T-helper 1 cell treated with Interleukin-12 subunit alpha and Interleukin-12 subunit beta and Interleukin-4 antibody, amounts not matched to agents 30 ng/mL and 1 ng/mL, for 36 hours (primary cell): ENCODE data around the gene PLEK. TPM values are rescaled to one million over a fixed set of nuclear protein-coding genes. Genes with fewer than 3 reads are reported as not detected.
"Not testable (repeated sequence)": the region's sequence is repeated elsewhere in the genome, so short reads cannot be mapped to it uniquely, and the experiment has no call there.

Experiments
- intact Hi-C: fragments of 100-400 bp; cut with micrococcal nuclease; formaldehyde crosslinking; loops from one replicate; pipeline ENCODE4 v1.15.1; 2024
- total RNA-seq: library from RNA; stranded (reverse); gene quantifications from 2 replicates; pipeline ENCODE4 v1.2.3, GENCODE V29; 2022

Gene PLEK
- total RNA-seq, 1 donor from 2014 or later: 3.9 TPM

DNA sequence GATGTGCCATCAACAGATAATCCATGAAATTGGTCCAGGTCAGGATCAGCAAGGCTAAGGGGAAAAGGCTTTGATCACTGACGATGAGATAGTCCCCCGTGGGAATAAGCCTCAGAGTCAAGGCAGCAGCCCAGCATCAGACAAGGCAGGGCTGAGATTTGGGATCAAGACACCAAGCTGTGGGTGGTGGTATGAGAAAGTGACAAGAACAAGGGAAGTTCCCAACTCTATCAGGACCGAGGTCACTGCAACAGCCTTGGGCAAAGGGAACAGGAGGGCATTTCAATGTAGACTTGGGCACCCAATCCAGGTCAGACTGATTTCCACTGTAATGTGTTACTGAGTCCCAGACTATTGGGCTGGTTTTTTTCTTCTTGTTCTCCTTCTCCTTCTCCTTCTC lies 18.7 kb downstream of the PLEK start:
- intact Hi-C loops: no loop called here

- intact Hi-C loops: loop anchor here (5.0 kb wide), 4 partner anchors 133 to 383 kb away; no protein-coding TSS in a partner anchor
Measured at GRCh38 chr2:68384485-68385107, 19.5 kb downstream of the PLEK start.

DNA sequence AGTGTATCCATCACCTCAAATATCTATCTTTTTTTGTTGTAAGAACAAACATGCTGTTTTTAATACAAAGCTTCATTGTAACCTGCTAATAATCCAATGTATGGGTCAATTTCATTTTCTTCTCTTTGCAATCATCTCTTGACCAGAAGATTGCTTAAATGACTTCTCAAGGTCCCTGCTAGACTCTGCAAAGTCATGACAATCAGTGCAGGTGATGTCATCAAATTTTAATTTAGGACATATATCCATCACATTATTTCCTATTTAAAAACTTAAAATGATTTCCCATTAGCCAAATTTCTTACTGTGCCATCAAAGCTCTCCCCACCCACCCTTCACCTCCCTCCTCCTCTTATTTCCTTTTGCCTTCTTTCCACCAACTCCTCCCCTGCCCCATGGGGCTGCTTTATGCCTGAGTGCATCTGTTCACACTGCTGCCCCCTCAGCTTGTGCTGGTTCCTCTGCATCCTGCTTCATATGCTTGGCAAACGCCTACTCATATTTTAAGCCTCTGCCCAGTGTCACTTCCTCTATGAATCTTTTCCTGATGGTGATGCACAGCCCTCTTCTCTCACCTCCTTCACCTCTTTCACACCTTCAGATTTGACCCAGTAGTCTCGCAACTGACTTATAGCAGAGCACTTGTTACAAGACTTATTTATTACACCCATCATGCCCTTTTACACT lies 20.3 kb downstream of the PLEK start:
- intact Hi-C loops: loop anchor here (5.0 kb wide), 4 partner anchors 132 to 382 kb away; no protein-coding TSS in a partner anchor

GRCh38 chr2:68385907-68386287 lies 20.8 kb downstream of the PLEK start:
- intact Hi-C loops: loop anchor here (5.0 kb wide), 4 partner anchors 131 to 381 kb away; no protein-coding TSS in a partner anchor

DNA sequence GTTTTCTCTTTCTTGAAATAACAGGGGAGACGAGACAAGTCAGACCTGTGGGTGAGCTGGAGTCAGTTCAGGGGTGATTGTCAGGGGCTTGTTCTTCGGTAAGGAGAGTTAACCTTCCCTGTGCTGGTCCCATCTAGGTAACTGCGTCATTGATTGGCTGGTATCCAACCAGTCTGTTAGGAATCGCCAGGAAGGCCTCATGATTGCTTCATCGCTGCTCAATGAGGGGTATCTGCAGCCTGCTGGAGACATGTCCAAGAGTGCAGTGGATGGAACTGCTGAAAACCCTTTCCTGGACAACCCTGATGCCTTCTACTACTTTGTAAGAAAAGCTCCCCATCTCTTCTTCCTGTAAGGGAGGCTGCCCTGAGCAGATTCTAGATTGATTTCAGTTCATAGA lies 21.3 kb downstream of the PLEK start:
- intact Hi-C loops: loop anchor here (5.0 kb wide), 4 partner anchors 131 to 381 kb away; no protein-coding TSS in a partner anchor

GRCh38 chr2:68387408-68388350 lies 22.6 kb downstream of the PLEK start:
- intact Hi-C loops: loop anchor here (1.0 to 5.0 kb wide), 11 partner anchors 8 to 380 kb away; partner anchors contain the start of genes APLF and FBXO48

- intact Hi-C loops: loop anchor here (5.0 kb wide), 4 partner anchors 129 to 379 kb away; no protein-coding TSS in a partner anchor
Measured at GRCh38 chr2:68388358-68388757, 23.3 kb downstream of the PLEK start.

GRCh38 chr2:68388772-68389171 lies 23.7 kb downstream of the PLEK start:
- intact Hi-C loops: loop anchor here (5.0 kb wide), 4 partner anchors 129 to 379 kb away; no protein-coding TSS in a partner anchor

- intact Hi-C loops: no loop called here
Measured at GRCh38 chr2:68390114-68390513, 25.0 kb downstream of the PLEK start.

- intact Hi-C loops: no loop called here
Measured at GRCh38 chr2:68390586-68390985, 25.5 kb downstream of the PLEK start.

GRCh38 chr2:68391099-68391498 lies 26.0 kb downstream of the PLEK start:
- intact Hi-C loops: no loop called here

DNA sequence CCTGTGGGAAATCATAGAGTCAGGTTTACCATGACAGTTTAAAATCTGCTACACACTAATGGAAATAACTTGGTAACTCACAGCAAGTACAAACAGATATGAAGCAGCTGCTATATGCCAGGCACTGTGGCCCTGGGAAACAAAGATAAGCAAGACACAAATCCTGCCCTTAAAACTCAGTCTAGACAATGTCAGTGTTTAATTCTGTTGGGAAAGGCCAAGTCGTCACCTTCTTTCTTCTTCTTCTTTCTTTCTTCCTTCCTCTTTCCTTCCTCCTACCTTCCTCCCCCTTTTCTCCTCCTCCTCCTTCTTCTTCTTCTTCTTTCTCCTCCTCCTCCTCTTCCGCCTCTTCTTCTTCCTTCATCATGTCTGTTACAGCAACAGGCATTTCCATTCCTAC lies 26.8 kb downstream of the PLEK start:
- intact Hi-C loops: no loop called here

DNA sequence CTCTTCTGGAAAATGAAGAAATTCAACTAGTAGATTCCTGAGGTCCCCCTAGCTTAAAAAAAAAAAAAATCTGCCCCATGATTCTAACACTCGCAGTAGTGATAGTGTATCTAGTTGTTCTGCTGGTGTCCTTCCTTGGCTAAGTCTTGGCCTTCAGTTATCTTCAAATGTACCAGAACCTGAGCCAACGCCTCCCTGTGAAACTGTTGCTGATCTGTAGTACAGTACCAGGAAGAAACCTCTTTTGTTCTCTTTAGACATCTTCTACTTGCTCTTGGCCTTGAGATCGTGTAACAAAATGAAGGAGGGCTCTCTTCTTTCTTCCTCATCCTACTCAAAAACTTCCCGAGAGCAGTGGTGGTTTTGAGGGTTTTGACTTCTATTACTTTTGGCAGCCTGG lies 31.0 kb downstream of the PLEK start:
- intact Hi-C loops: no loop called here

DNA sequence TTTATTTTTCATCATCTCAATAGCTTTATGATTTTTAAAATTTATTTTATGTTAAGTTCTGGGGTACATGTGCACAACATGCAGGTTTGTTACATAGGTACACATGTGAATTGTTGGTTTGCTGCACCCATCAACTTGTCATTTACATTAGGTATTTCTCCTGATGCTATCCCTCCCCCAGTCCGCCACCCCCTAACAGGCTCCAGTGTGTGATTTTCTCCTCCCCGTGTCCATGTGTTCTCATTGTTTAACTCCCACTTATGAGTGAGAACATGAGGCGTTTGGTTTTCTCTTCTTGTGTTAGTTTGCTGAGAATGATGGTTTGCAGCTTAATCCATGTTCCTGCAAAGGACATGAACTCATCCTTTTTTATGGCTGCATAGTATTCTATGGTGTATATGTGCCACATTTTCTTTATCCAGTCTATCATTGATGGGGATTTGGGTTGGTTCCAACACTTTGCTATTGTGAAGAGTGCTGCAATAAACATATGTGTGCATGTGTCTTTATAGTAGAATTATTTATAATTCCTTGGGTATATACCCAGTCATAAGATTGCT lies 32.7 kb downstream of the PLEK start:
- intact Hi-C loops: not testable (repeated sequence)

DNA sequence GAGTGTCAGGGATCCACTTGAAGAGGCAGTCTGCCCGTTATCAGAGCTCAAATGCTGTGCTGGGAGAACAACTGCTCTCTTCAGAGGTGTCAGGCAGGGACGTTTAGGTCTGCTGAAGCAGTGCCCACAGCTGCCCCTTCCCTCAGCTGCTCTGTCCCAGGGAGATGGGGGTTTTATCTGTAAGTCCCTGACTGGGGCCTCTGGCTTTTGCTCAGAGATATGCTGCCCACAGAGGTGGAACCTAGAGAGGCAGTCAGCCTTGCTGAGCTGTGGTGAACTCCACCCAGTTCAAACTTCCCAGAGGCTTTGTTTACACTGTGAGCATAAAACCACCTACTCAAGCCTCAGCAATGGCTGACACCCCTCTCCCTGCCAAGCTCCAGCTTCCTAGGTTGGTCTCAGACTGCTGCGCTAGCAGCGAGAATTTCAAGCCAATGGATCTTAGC lies 38.1 kb downstream of the PLEK start:
- intact Hi-C loops: no loop called here

DNA sequence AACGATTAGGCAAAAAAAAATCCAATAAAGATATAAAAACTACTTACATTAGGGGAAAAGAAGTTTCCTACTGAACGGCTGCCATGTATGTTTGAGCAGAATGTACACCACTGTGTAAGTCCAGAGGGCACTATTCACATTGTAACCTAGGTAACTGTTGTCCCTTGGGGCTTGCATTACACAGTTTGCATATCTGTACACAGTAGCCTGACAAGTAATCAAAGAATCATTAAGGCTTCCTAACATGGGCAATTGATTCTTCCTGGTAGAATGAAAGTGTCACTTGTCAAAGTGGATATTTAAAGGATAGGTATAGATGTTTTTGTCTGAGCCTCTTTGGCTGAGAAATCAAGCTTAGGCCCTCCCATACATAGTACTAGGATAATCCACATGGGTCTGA lies 39.1 kb downstream of the PLEK start:
- intact Hi-C loops: no loop called here

GRCh38 chr2:68404893-68405799 lies 40.1 kb downstream of the PLEK start:
- intact Hi-C loops: no loop called here

- intact Hi-C loops: no loop called here
Measured at GRCh38 chr2:68411397-68412126, 46.5 kb downstream of the PLEK start.

- intact Hi-C loops: no loop called here
Measured at GRCh38 chr2:68412127-68412819, 47.2 kb downstream of the PLEK start.
